Keratinocyte (primary cell): ENCODE data around the gene UBE2O. TPM values are rescaled to one million over a fixed set of nuclear protein-coding genes. Genes with fewer than 3 reads are reported as not detected.

Source experiments
- DNase-seq: peaks from one replicate; pipeline ENCODE4 v3.0.0-alpha.2; 2011; ENCODE audit warnings: low read depth, missing footprints, low spot score
- FAIRE-seq: peaks from 2 replicates; lab custom pipeline; 2011; peaks lifted over from hg19 to GRCh38; lab: Jason Lieb, UNC
- H2AFZ ChIP-seq: 2 replicates; pipeline ENCODE4 v1.6.0; 2012; ENCODE audit warnings: low read length, control low read depth, inconsistent platforms; ENCODE audit not compliant: control insufficient read depth
- H3K27ac ChIP-seq: 2 replicates; pipeline ENCODE4 v1.5.1; 2011; ENCODE audit warnings: low read length; ENCODE audit not compliant: control insufficient read depth, insufficient read depth
- H3K27me3 ChIP-seq: 3 replicates; pipeline ENCODE4 v1.6.0; 2011; ENCODE audit warnings: low read length; ENCODE audit not compliant: control insufficient read depth, insufficient read depth; ENCODE audit errors: extremely low read depth
- H3K36me3 ChIP-seq, 2 experiments: 2 replicates in 1 of 2; 3 replicates in 1 of 2; pipeline ENCODE4 v1.5.1; 2011; ENCODE audit warnings: low read length in 2 of 2, mild to moderate bottlenecking in 1 of 2; ENCODE audit not compliant: control insufficient read depth in 2 of 2, insufficient read depth in 2 of 2; ENCODE audit errors: extremely low read depth in 1 of 2
- H3K4me1 ChIP-seq: 3 replicates; pipeline ENCODE4 v1.5.1; 2011; ENCODE audit warnings: low read length; ENCODE audit not compliant: control insufficient read depth, insufficient read depth; ENCODE audit errors: extremely low read depth
- H3K4me2 ChIP-seq: 3 replicates; pipeline ENCODE4 v1.6.0; 2011; ENCODE audit warnings: low read depth, low read length; ENCODE audit not compliant: control insufficient read depth, insufficient read depth; ENCODE audit errors: extremely low read depth
- H3K4me3 ChIP-seq, 3 experiments: fragments of 200-600 bp in 1 of 3; sonication (generic) in 1 of 3; 2 replicates in 2 of 3; 3 replicates in 1 of 3; pipeline ENCODE4 v1.5.1; 2011 to 2016; ENCODE audit warnings: low read length in 3 of 3, mild to moderate bottlenecking in 3 of 3, control low read depth in 2 of 3, inconsistent platforms in 1 of 3, low read depth in 1 of 3, mixed read lengths in 1 of 3, mixed run types in 1 of 3, moderate library complexity in 1 of 3; ENCODE audit not compliant: control insufficient read depth in 2 of 3, insufficient read depth in 2 of 3; ENCODE audit errors: extremely low read depth in 1 of 3
- H3K79me2 ChIP-seq: 2 replicates; pipeline ENCODE4 v1.6.0; 2012; ENCODE audit warnings: low read length; ENCODE audit not compliant: control insufficient read depth, insufficient read depth
- H3K9ac ChIP-seq: 3 replicates; pipeline ENCODE4 v1.6.0; 2011; ENCODE audit warnings: low read length; ENCODE audit not compliant: control insufficient read depth, insufficient read depth; ENCODE audit errors: extremely low read depth
- H3K9me1 ChIP-seq: 3 replicates; pipeline ENCODE4 v1.6.0; 2011; ENCODE audit warnings: low read length; ENCODE audit not compliant: control insufficient read depth, insufficient read depth; ENCODE audit errors: extremely low read depth
- H3K9me3 ChIP-seq: 2 replicates; pipeline ENCODE4 v1.5.1; 2012; ENCODE audit warnings: low read depth, low read length; ENCODE audit not compliant: control insufficient read depth
- H4K20me1 ChIP-seq: 3 replicates; pipeline ENCODE4 v1.6.0; 2011; ENCODE audit warnings: low read length; ENCODE audit not compliant: control insufficient read depth, insufficient read depth; ENCODE audit errors: extremely low read depth
- CTCF ChIP-seq, 3 experiments: IDR thresholded peaks in 1 of 3; conservative IDR thresholded peaks in 1 of 3; optimal IDR thresholded peaks in 1 of 3; 2 replicates in 2 of 3; 3 replicates in 1 of 3; pipeline versions ENCODE3 to v1.5.1; 2011; ENCODE audit warnings: low read length in 3 of 3, mild to moderate bottlenecking in 3 of 3, moderate library complexity in 2 of 3, control low read depth in 1 of 3, inconsistent platforms in 1 of 3; ENCODE audit not compliant: insufficient read depth in 2 of 3; ENCODE audit errors: extremely low read depth in 1 of 3
- EZH2 ChIP-seq: IDR thresholded peaks from one replicate; pipeline ENCODE4 v1.6.1; 2012; ENCODE audit warnings: inconsistent platforms, mild to moderate bottlenecking, low read length, moderate library complexity
- dilution Hi-C: fragments of 300-500 bp; cut with MboI; formaldehyde crosslinking; loops from one replicate; pipeline ENCODE4 v1.7.0; 2020; ENCODE audit warnings: low sequenced_read_pairs; ENCODE audit not compliant: extremely low pct_ligation_motif_present
- polyA plus RNA-seq, 5 experiments: library from polyadenylated mRNA; depleted of rRNA in 3 of 5; stranded (reverse) in 3 of 5; stranded (forward) in 1 of 5; unstranded in 1 of 5; fragments of >200 nt; gene quantifications; 1 replicate in 1 of 5; 2 replicates in 3 of 5; 3 replicates in 1 of 5; pipeline versions ENCODE4 v1.2.1 to v1.2.3, GENCODE V29; 2011 to 2012; ENCODE audit warnings: missing spikeins in 2 of 5, low read depth in 1 of 5, low replicate concordance in 1 of 5

UBE2O gene
- polyA plus RNA-seq, 1 donor (not counting 4 experiments of a cell fraction or from before 2014, with no cell fraction given): 10.9 TPM

GRCh38 chr17:76446449-76447231, 6.3 kb downstream of the UBE2O start:
- peak overlapping the region; percentile 17 for H3K9ac ChIP-seq
- peaks cover 50% of the 10 kb centered on the region for H4K20me1 ChIP-seq

GRCh38 chr17:76445697-76446448, 7.1 kb downstream of the UBE2O start:
- no peaks in the 10 kb centered on the region for H3K9me3 ChIP-seq
- H3K36me3 ChIP-seq: no peaks in the 10 kb centered on the region
- peaks cover 14% of the 10 kb centered on the region for H3K9me1 ChIP-seq
- peak overlapping the region; percentile 17 for H3K9ac ChIP-seq
- FAIRE-seq (no peak), DNase-seq (no peak)
- TF ChIP-seq CTCF (optimal IDR thresholded peaks at IDR 0.05 in 1 of 3, IDR thresholded peaks at IDR 0.05 in 1 of 3, conservative IDR thresholded peaks at IDR 0.05 in 1 of 3; ENCODE audit: extremely low read depth in 1 of 3, insufficient read depth in 2 of 3, low read length in 3 of 3) (no peak), EZH2 (no peak)
- dilution Hi-C loops: no loop called here
- peaks cover 50% of the 10 kb centered on the region for H4K20me1 ChIP-seq
- H3K4me2 ChIP-seq: peak overlapping the region; percentile 85
- H3K27ac ChIP-seq: peak overlapping the region; percentile 71
- H3K27me3 ChIP-seq: no peaks in the 10 kb centered on the region
- H3K4me3 ChIP-seq: peak overlapping the region in 2 of 3 experiments; percentile 22 to 49
- H3K4me1 ChIP-seq: peaks cover 44% of the 10 kb centered on the region
- H2AFZ ChIP-seq: no peak overlapping the region
- H3K79me2 ChIP-seq: peaks cover 81% of the 10 kb centered on the region

More at GRCh38 chr17:76446449-76447231, 6.3 kb downstream of the UBE2O start:
- Histone ChIP-seq H2AFZ (no peak overlapping the region), H3K4me1 (peaks cover 52% of the 10 kb centered on the region), H3K27ac (peak overlapping the region; percentile 71), H3K9me3 (no peaks in the 10 kb centered on the region), H3K4me3 (peak overlapping the region in 2 of 3 experiments; percentile 22 to 49), H3K4me2 (peak overlapping the region; percentile 85), H3K27me3 (no peaks in the 10 kb centered on the region), H3K36me3 (no peaks in the 10 kb centered on the region), H3K9me1 (peaks cover 14% of the 10 kb centered on the region), H3K79me2 (peaks cover 81% of the 10 kb centered on the region)
- peak; percentile 69 for DNase-seq
- no peak for TF ChIP-seq EZH2
- no peak for TF ChIP-seq CTCF (optimal IDR thresholded peaks at IDR 0.05 in 1 of 3, IDR thresholded peaks at IDR 0.05 in 1 of 3, conservative IDR thresholded peaks at IDR 0.05 in 1 of 3; ENCODE audit: extremely low read depth in 1 of 3, insufficient read depth in 2 of 3, low read length in 3 of 3)
- FAIRE-seq: peak; percentile 83
- dilution Hi-C loops: no loop called here
